ENCODE results near the gene CAVIN1.
"Not testable (repeated sequence)": the region's sequence is repeated elsewhere in the genome, so short reads cannot be mapped to it uniquely, and the experiment has no call there.

CAVIN1 gene

DNA sequence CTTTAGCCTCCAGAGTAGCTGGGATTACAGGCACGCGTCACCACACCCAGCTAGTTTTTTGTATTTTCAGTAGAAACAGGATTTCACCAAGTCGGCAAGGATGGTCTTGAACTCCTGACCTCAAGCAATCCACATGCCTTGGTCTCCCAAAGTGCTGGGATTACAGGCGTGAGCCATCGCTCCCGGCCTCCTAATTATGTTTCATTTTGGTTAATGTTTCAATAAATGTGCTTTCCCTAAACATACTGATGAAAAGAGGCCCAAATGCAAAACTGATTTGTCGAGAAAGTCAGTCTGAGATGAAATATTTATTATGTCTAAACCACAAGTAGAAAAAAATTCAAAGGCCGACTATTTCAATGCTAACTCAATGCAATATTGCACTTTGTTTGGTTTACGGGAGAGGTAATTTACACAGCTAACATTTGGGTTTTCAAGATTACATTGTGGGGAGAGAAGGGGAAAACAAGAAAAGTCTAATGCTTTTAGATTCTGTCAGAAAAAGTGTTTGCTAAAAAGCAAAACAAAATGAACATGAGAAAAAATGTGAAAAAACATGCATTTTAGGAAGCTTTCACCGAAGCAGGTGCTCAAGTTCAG, 44.6 kb downstream of the CAVIN1 start:
- no peak overlapping the region for H3K9ac ChIP-seq (ENCODE audit: low read length)
- peaks cover 13% of the 10 kb centered on the region for H3K4me1 ChIP-seq (ENCODE audit: control insufficient read depth, insufficient read depth, low read length)
- H3K4me3 ChIP-seq (ENCODE audit: low read length) = peak overlapping the region; percentile 55
- H3K27ac ChIP-seq (ENCODE audit: low read depth, low read length) = peak overlapping the region; percentile 71
- H3K36me3 ChIP-seq (ENCODE audit: control insufficient read depth, insufficient read depth, low read length) = no peaks in the 10 kb centered on the region
- no peaks in the 10 kb centered on the region for H3K27me3 ChIP-seq (ENCODE audit: control insufficient read depth, insufficient read depth, low read length)

- no peak overlapping the region for H3K9ac ChIP-seq (ENCODE audit: low read length)
- H3K27ac ChIP-seq (ENCODE audit: low read depth, low read length) = no peak overlapping the region
- H3K27me3 ChIP-seq (ENCODE audit: control insufficient read depth, insufficient read depth, low read length) = no peaks in the 10 kb centered on the region
- peaks cover 10% of the 10 kb centered on the region for H3K4me1 ChIP-seq (ENCODE audit: control insufficient read depth, insufficient read depth, low read length)
- H3K4me3 ChIP-seq (ENCODE audit: low read length) = no peak overlapping the region
- H3K36me3 ChIP-seq (ENCODE audit: control insufficient read depth, insufficient read depth, low read length) = no peaks in the 10 kb centered on the region
Measured at GRCh38 chr17:42373896-42374295, 49.2 kb downstream of the CAVIN1 start.

GRCh38 chr17:42372142-42372541, 50.9 kb downstream of the CAVIN1 start:
- H3K9ac ChIP-seq (ENCODE audit: low read length) = no peak overlapping the region
- no peak overlapping the region for H3K27ac ChIP-seq (ENCODE audit: low read depth, low read length)
- H3K27me3 ChIP-seq (ENCODE audit: control insufficient read depth, insufficient read depth, low read length) = no peaks in the 10 kb centered on the region
- no peaks in the 10 kb centered on the region for H3K36me3 ChIP-seq (ENCODE audit: control insufficient read depth, insufficient read depth, low read length)
- no peak overlapping the region for H3K4me3 ChIP-seq (ENCODE audit: low read length)
- peaks cover 2% of the 10 kb centered on the region for H3K4me1 ChIP-seq (ENCODE audit: control insufficient read depth, insufficient read depth, low read length)

DNA sequence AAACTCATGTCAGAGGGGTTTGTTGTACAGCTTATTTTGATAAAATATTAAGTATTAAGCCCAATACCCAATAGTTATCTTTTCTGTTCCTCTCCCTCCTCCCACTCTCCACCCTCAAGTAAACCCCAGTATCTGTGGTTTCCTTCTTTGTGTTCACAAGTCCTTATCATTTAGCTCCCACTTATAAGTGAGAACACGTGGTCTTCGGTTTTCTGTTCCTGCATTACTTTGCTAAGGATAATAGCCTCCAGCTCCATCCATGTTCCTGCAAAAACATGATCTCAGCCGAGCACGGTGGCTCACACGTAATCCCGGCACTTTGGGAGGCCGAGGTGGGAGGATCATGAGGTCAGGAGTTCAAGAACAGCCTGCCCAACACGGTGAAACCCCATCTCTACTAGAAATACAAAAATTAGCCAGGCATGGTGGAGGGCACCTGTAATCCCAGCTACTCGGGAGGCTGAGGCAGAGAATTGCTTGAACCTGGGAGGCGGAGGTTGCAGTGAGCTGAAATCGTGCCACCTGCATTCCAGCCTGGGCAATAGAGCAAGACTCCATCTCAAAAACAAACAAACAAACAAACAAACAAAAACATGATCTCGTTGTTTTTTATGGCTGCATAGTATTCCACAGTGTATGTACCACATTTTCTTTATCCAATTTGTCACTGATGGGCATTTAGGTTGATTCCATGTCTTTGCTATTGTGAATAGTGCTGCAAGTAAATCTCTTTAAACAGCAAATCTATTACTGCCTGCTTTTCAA, 54.1 kb downstream of the CAVIN1 start:
- not testable (repeated sequence) for H3K27me3 ChIP-seq (ENCODE audit: control insufficient read depth, insufficient read depth, low read length); H3K36me3 ChIP-seq (ENCODE audit: control insufficient read depth, insufficient read depth, low read length); H3K27ac ChIP-seq (ENCODE audit: low read depth, low read length); H3K4me3 ChIP-seq (ENCODE audit: low read length); H3K9ac ChIP-seq (ENCODE audit: low read length); H3K4me1 ChIP-seq (ENCODE audit: control insufficient read depth, insufficient read depth, low read length)

DNA sequence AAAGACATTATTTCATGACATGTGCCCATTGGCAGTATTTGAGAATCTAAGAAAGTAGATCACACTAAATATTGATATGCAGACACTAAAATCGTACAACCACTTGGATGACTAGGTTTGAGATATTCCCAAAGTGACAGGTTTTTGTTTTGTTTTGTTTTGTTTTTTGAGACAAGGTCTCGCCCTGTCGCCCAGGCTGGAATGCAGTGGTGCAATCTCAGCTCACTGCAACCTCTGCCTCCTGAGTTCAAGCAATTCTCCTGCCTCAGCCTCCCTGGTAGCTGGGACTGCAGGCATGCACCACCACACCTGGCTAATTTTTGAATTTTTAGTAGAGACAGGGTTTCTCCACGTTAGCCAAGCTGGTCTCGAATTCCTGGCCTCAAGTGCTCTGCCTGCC, 54.7 kb downstream of the CAVIN1 start:
- not testable (repeated sequence) for H3K4me1 ChIP-seq (ENCODE audit: control insufficient read depth, insufficient read depth, low read length); H3K36me3 ChIP-seq (ENCODE audit: control insufficient read depth, insufficient read depth, low read length); H3K9ac ChIP-seq (ENCODE audit: low read length); H3K4me3 ChIP-seq (ENCODE audit: low read length); H3K27ac ChIP-seq (ENCODE audit: low read depth, low read length); H3K27me3 ChIP-seq (ENCODE audit: control insufficient read depth, insufficient read depth, low read length)

- not testable (repeated sequence) for H3K27me3 ChIP-seq (ENCODE audit: control insufficient read depth, insufficient read depth, low read length); H3K9ac ChIP-seq (ENCODE audit: low read length); H3K36me3 ChIP-seq (ENCODE audit: control insufficient read depth, insufficient read depth, low read length); H3K4me3 ChIP-seq (ENCODE audit: low read length); H3K27ac ChIP-seq (ENCODE audit: low read depth, low read length)
- peaks cover 13% of the 10 kb centered on the region for H3K4me1 ChIP-seq (ENCODE audit: control insufficient read depth, insufficient read depth, low read length)
Measured at GRCh38 chr17:42366176-42367023, 56.7 kb downstream of the CAVIN1 start.

- Histone ChIP-seq H3K27me3 (ENCODE audit: control insufficient read depth, insufficient read depth, low read length) (no peaks in the 10 kb centered on the region), H3K4me3 (ENCODE audit: low read length) (no peak overlapping the region), H3K4me1 (ENCODE audit: control insufficient read depth, insufficient read depth, low read length) (peaks cover 11% of the 10 kb centered on the region), H3K9ac (ENCODE audit: low read length) (no peak overlapping the region), H3K27ac (ENCODE audit: low read depth, low read length) (no peak overlapping the region), H3K36me3 (ENCODE audit: control insufficient read depth, insufficient read depth, low read length) (no peaks in the 10 kb centered on the region)
Measured at GRCh38 chr17:42365136-42365535, 57.9 kb downstream of the CAVIN1 start.

DNA sequence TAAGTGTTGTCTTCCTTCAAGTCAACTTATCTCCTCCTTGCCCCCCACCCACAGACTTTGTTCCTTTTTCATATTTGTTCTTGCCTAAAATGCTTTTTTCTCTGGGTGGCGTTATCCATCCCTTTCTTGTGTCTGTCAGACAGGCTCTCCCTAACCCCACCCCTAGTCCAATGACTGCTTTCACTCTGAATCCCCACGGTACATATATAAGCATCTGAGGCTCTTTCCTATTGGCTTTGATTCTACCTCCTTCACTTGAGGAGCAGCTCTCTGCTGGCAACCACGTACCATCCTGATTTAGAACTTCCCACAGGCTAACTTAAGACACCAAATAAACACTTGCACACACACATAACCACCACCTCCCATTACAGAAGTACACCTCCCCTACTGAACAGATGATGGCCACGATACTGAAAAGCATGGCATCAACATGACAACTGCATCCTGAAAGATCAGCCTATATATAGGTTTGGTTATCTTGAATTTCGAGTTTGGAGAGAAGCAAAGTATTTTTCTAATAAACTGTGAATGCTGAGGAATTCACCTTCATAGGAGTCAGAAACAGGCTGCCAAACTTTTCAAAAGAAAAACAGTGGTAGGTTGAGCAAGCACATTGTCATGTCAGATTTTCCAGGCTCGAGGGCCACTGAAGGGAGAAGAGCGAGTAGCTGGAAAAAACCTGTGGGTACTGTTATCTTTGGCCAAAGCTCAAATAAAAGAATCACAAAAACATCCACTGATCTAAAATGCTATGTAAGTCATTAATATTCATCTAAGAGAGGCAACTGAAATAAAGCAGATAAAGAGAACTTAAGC, 59.1 kb downstream of the CAVIN1 start:
- Histone ChIP-seq H3K27me3 (ENCODE audit: control insufficient read depth, insufficient read depth, low read length) (no peaks in the 10 kb centered on the region), H3K27ac (ENCODE audit: low read depth, low read length) (peak overlapping the region; percentile 4), H3K4me1 (ENCODE audit: control insufficient read depth, insufficient read depth, low read length) (peaks cover 11% of the 10 kb centered on the region), H3K36me3 (ENCODE audit: control insufficient read depth, insufficient read depth, low read length) (no peaks in the 10 kb centered on the region), H3K4me3 (ENCODE audit: low read length) (no peak overlapping the region), H3K9ac (ENCODE audit: low read length) (no peak overlapping the region)

DNA sequence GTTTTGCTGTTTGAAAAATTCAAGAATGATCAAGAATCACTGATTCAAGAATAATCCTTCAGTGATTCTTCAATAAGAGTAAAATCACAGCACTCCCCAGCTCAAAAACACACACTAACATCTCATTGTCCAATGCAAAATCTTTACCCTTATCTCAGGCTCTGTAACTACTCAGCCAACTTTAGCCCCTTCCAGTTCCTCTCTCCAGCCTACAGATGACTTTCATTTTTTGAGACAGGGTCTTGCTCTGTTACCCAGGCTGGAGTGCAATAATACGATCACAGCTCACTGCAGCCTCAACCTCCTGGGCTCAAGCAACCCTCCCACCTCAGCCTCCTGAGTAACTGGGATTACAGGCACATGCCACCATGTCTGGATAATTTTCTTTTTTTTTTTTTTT, 59.8 kb downstream of the CAVIN1 start:
- Histone ChIP-seq H3K27ac (ENCODE audit: low read depth, low read length) (no peak overlapping the region), H3K4me1 (ENCODE audit: control insufficient read depth, insufficient read depth, low read length) (peaks cover 11% of the 10 kb centered on the region), H3K27me3 (ENCODE audit: control insufficient read depth, insufficient read depth, low read length) (no peaks in the 10 kb centered on the region), H3K4me3 (ENCODE audit: low read length) (no peak overlapping the region), H3K9ac (ENCODE audit: low read length) (no peak overlapping the region), H3K36me3 (ENCODE audit: control insufficient read depth, insufficient read depth, low read length) (no peaks in the 10 kb centered on the region)

DNA sequence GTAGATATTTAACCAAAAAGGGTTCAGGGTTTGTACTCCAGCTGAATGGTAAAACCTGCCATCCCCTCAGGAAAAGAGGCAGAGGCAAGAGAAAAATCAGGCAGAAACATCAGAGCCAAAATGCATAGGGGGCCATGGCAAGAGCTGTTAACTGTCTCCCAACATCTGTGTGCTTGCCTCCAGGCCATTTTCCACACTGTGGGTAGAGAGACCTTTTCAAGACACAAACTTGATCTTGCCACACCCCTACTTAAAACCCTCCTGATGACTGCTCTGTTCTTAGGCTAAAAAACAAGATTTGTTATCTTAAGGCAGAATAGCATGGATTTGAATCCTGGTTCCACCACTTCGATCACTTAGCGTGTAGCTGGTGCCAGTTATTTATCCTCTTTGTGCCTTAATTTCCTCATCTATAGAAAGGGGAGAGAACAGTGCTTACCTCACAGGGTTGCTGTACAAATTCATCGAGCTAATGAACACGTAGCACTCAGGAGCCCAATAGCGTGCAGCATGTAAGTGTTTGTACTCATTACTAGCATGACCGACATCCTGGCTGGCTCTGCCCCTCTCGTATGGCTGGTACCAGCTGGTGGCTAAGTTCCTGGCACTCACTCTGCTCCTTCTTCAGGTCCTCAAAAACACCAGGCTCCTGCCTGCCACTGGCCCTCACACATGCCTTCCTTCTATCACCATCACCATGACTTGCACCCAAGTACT, 60.7 kb downstream of the CAVIN1 start:
- Histone ChIP-seq H3K4me3 (ENCODE audit: low read length) (no peak overlapping the region), H3K9ac (ENCODE audit: low read length) (no peak overlapping the region), H3K27me3 (ENCODE audit: control insufficient read depth, insufficient read depth, low read length) (no peaks in the 10 kb centered on the region), H3K27ac (ENCODE audit: low read depth, low read length) (no peak overlapping the region), H3K36me3 (ENCODE audit: control insufficient read depth, insufficient read depth, low read length) (no peaks in the 10 kb centered on the region), H3K4me1 (ENCODE audit: control insufficient read depth, insufficient read depth, low read length) (peaks cover 11% of the 10 kb centered on the region)

DNA sequence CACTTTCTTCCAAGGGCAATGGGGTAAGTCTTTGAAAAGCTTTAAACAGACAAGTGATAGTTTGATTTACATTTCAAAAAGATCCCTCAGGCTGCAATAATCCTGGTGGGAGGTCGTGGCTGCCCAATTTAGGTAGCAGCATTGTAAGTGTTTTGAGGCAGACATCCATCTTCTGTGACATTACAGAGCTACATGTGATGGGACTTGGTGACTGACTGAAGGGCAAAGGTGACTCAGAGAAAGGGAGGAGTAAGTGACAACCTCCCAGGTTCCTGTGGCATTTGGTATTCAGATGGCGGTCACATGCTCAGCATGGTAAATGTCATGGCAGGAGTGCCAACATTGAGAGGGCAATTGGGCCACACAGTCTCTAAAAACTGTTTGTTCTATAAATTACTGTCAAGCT, 61.3 kb downstream of the CAVIN1 start:
- peaks cover 11% of the 10 kb centered on the region for H3K4me1 ChIP-seq (ENCODE audit: control insufficient read depth, insufficient read depth, low read length)

More for the DNA sequence above, 61.3 kb downstream of the CAVIN1 start:
- Histone ChIP-seq H3K27me3 (ENCODE audit: control insufficient read depth, insufficient read depth, low read length) (no peaks in the 10 kb centered on the region), H3K27ac (ENCODE audit: low read depth, low read length) (no peak overlapping the region), H3K36me3 (ENCODE audit: control insufficient read depth, insufficient read depth, low read length) (no peaks in the 10 kb centered on the region), H3K9ac (ENCODE audit: low read length) (no peak overlapping the region), H3K4me3 (ENCODE audit: low read length) (no peak overlapping the region)
